ENCODE results near the gene MB21D2.

GRCh38 chr3:192851821-192852372, 65.8 kb downstream of the MB21D2 start:
- TF ChIP-seq, protein P1, sequence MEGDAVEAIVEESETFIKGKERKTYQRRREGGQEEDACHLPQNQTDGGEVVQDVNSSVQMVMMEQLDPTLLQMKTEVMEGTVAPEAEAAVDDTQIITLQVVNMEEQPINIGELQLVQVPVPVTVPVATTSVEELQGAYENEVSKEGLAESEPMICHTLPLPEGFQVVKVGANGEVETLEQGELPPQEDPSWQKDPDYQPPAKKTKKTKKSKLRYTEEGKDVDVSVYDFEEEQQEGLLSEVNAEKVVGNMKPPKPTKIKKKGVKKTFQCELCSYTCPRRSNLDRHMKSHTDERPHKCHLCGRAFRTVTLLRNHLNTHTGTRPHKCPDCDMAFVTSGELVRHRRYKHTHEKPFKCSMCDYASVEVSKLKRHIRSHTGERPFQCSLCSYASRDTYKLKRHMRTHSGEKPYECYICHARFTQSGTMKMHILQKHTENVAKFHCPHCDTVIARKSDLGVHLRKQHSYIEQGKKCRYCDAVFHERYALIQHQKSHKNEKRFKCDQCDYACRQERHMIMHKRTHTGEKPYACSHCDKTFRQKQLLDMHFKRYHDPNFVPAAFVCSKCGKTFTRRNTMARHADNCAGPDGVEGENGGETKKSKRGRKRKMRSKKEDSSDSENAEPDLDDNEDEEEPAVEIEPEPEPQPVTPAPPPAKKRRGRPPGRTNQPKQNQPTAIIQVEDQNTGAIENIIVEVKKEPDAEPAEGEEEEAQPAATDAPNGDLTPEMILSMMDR (conservative IDR thresholded peaks at IDR 0.05; ENCODE audit: low read length), result no peak
- TF ChIP-seq EZH2phosphoT487 (IDR thresholded peaks at IDR 0.05; ENCODE audit: borderline replicate concordance, low read depth, low read length), result no peak

Data from OCI-LY7 (cell line).